Activated CD4-positive, alpha-beta T cell treated with anti-CD3 and anti-CD28 coated beads for 36 hours (primary cell): ENCODE measurements around the gene TBC1D8. TPM values are rescaled to one million over a fixed set of nuclear protein-coding genes. Genes with fewer than 3 reads are reported as not detected.

ENCODE experiments used
- ATAC-seq: fragments of 200-7000 bp; cut with Tn5 transposase; one replicate; pipeline ENCODE4 v1.10.0; 2021; ENCODE audit warnings: mild to moderate bottlenecking, moderate library complexity
- CTCF ChIA-PET: fragments of 350-600 bp; sonication (Branson Sonifier 250); formaldehyde crosslinking; loops from one replicate; lab custom pipeline; 2021; ENCODE audit warnings: antibody characterized with exemption; lab: Charles Lee
- POLR2A ChIA-PET: fragments of 350-600 bp; sonication (Branson Sonifier 250); formaldehyde crosslinking; loops from one replicate; lab custom pipeline; 2021; ENCODE audit warnings: antibody characterized with exemption, inconsistent platforms; lab: Charles Lee
- DNase-seq: peaks from one replicate; pipeline ENCODE4 v3.0.0-alpha.2; 2020
- H3K27ac Mint-ChIP-seq: one replicate; pipeline ENCODE4 v1.8.0; 2021; ENCODE audit warnings: mixed read lengths
- H3K27me3 Mint-ChIP-seq: one replicate; pipeline ENCODE4 v1.8.0; 2021; ENCODE audit warnings: mixed read lengths
- H3K36me3 Mint-ChIP-seq: one replicate; pipeline ENCODE4 v1.8.0; 2021; ENCODE audit warnings: low read depth, mixed read lengths
- H3K4me1 Mint-ChIP-seq: one replicate; pipeline ENCODE4 v1.8.0; 2021; ENCODE audit warnings: mixed read lengths
- H3K4me3 Mint-ChIP-seq: one replicate; pipeline ENCODE4 v1.8.0; 2021; ENCODE audit warnings: mild to moderate bottlenecking, moderate library complexity, mixed read lengths
- H3K9me3 Mint-ChIP-seq: one replicate; pipeline ENCODE4 v1.8.0; 2021; ENCODE audit warnings: low read depth, mixed read lengths
- intact Hi-C, 2 experiments: fragments of 100-400 bp; cut with DNase I in 1 of 2; cut with micrococcal nuclease in 1 of 2; formaldehyde crosslinking; loops; one replicate each; pipeline versions ENCODE4 v1.14.2 to v1.15.1; 2022 to 2024; cut with DNase I, micrococcal nuclease
- total RNA-seq, 2 experiments: library from RNA; stranded (reverse); gene quantifications; one replicate each; pipeline ENCODE4 v1.2.3, GENCODE V29; 2021

Gene TBC1D8
- total RNA-seq, 2 experiments from 2014 or later, result 3.3 to 3.4 TPM

- POLR2A ChIA-PET, result no interaction called here
- intact Hi-C loops, result no loop called here
- CTCF ChIA-PET, result no interaction called here
- no peak for ATAC-seq
- H3K4me1 Mint-ChIP-seq, result peaks cover 6% of the 10 kb centered on the region
- H3K36me3 Mint-ChIP-seq, result no peaks in the 10 kb centered on the region
- no peak overlapping the region for H3K27ac Mint-ChIP-seq
- H3K4me3 Mint-ChIP-seq, result no peak overlapping the region
- DNase-seq, result no peak
- H3K27me3 Mint-ChIP-seq, result no peaks in the 10 kb centered on the region
- H3K9me3 Mint-ChIP-seq, result no peaks in the 10 kb centered on the region
Observed at GRCh38 chr2:101111262-101111838, 39.8 kb downstream of the TBC1D8 start.

- H3K27me3 Mint-ChIP-seq, result no peaks in the 10 kb centered on the region
- H3K4me3 Mint-ChIP-seq, result no peak overlapping the region
- DNase-seq (no peak), ATAC-seq (no peak)
- peaks cover 6% of the 10 kb centered on the region for H3K4me1 Mint-ChIP-seq
- H3K9me3 Mint-ChIP-seq, result no peaks in the 10 kb centered on the region
- POLR2A ChIA-PET, result no interaction called here
- intact Hi-C loops, result no loop called here
- CTCF ChIA-PET, result no interaction called here
- H3K27ac Mint-ChIP-seq, result no peak overlapping the region
- no peaks in the 10 kb centered on the region for H3K36me3 Mint-ChIP-seq
Observed at GRCh38 chr2:101109451-101110118, 41.6 kb downstream of the TBC1D8 start.

GRCh38 chr2:101108357-101108756 lies 42.8 kb downstream of the TBC1D8 start:
- no peaks in the 10 kb centered on the region for H3K27me3 Mint-ChIP-seq
- ChIA-PET CTCF (no interaction called here), POLR2A (no interaction called here)
- H3K27ac Mint-ChIP-seq, result no peak overlapping the region
- ATAC-seq (no peak), DNase-seq (no peak)
- H3K4me1 Mint-ChIP-seq, result peaks cover 2% of the 10 kb centered on the region
- no peaks in the 10 kb centered on the region for H3K36me3 Mint-ChIP-seq
- no peak overlapping the region for H3K4me3 Mint-ChIP-seq
- intact Hi-C loops, result no loop called here
- H3K9me3 Mint-ChIP-seq, result no peaks in the 10 kb centered on the region

GRCh38 chr2:101107241-101107640 lies 43.9 kb downstream of the TBC1D8 start:
- H3K9me3 Mint-ChIP-seq, result peaks cover 5% of the 10 kb centered on the region
- H3K4me1 Mint-ChIP-seq, result no peaks in the 10 kb centered on the region
- intact Hi-C loops, result no loop called here

GRCh38 chr2:101106453-101107181 lies 44.6 kb downstream of the TBC1D8 start:
- intact Hi-C loops, result no loop called here
- DNase-seq, result no peak
- Mint-ChIP-seq H3K27me3 (no peaks in the 10 kb centered on the region), H3K27ac (no peak overlapping the region), H3K4me1 (no peaks in the 10 kb centered on the region), H3K36me3 (peaks cover 2% of the 10 kb centered on the region), H3K9me3 (peaks cover 5% of the 10 kb centered on the region), H3K4me3 (no peak overlapping the region)
- ChIA-PET CTCF (no interaction called here), POLR2A (no interaction called here)
- no peak for ATAC-seq

More at GRCh38 chr2:101107241-101107640, 43.9 kb downstream of the TBC1D8 start:
- H3K27me3 Mint-ChIP-seq, result no peaks in the 10 kb centered on the region
- DNase-seq (no peak), ATAC-seq (no peak)
- H3K27ac Mint-ChIP-seq, result no peak overlapping the region
- POLR2A ChIA-PET, result no interaction called here
- H3K36me3 Mint-ChIP-seq, result peaks cover 2% of the 10 kb centered on the region
- H3K4me3 Mint-ChIP-seq, result no peak overlapping the region
- CTCF ChIA-PET, result no interaction called here

- DNase-seq (no peak), ATAC-seq (no peak)
- H3K4me1 Mint-ChIP-seq, result no peaks in the 10 kb centered on the region
- intact Hi-C loops, result no loop called here
- peaks cover 2% of the 10 kb centered on the region for H3K36me3 Mint-ChIP-seq
- H3K4me3 Mint-ChIP-seq, result no peak overlapping the region
- ChIA-PET CTCF (no interaction called here), POLR2A (no interaction called here)
- H3K27ac Mint-ChIP-seq, result no peak overlapping the region
- H3K27me3 Mint-ChIP-seq, result no peaks in the 10 kb centered on the region
- peaks cover 5% of the 10 kb centered on the region for H3K9me3 Mint-ChIP-seq
Observed at GRCh38 chr2:101105654-101106053, 45.5 kb downstream of the TBC1D8 start.

GRCh38 chr2:101097638-101098037 lies 53.5 kb downstream of the TBC1D8 start:
- no peak for DNase-seq
- H3K36me3 Mint-ChIP-seq, result peaks cover 4% of the 10 kb centered on the region
- H3K4me3 Mint-ChIP-seq, result no peak overlapping the region
- ATAC-seq, result no peak
- CTCF ChIA-PET, result no interaction called here
- peaks cover 6% of the 10 kb centered on the region for H3K27me3 Mint-ChIP-seq
- H3K27ac Mint-ChIP-seq, result no peak overlapping the region
- POLR2A ChIA-PET, result no interaction called here
- no peaks in the 10 kb centered on the region for H3K4me1 Mint-ChIP-seq
- peaks cover 16% of the 10 kb centered on the region for H3K9me3 Mint-ChIP-seq
- intact Hi-C loops, result no loop called here

- Mint-ChIP-seq H3K27ac (no peak overlapping the region), H3K27me3 (peaks cover 6% of the 10 kb centered on the region), H3K4me1 (no peaks in the 10 kb centered on the region), H3K4me3 (no peak overlapping the region), H3K9me3 (peaks cover 14% of the 10 kb centered on the region), H3K36me3 (peaks cover 2% of the 10 kb centered on the region)
- CTCF ChIA-PET, result no interaction called here
- DNase-seq, result no peak
- intact Hi-C loops, result no loop called here
- POLR2A ChIA-PET, result no interaction called here
- ATAC-seq, result no peak
Observed at GRCh38 chr2:101096619-101097142, 54.5 kb downstream of the TBC1D8 start.

- intact Hi-C loops, result no loop called here
- peaks cover 3% of the 10 kb centered on the region for H3K4me1 Mint-ChIP-seq
- H3K27me3 Mint-ChIP-seq, result peaks cover 6% of the 10 kb centered on the region
- DNase-seq, result no peak
- CTCF ChIA-PET, result no interaction called here
- H3K9me3 Mint-ChIP-seq, result peaks cover 9% of the 10 kb centered on the region
- no peak overlapping the region for H3K27ac Mint-ChIP-seq
- no peak for ATAC-seq
- no peak overlapping the region for H3K4me3 Mint-ChIP-seq
- POLR2A ChIA-PET, result no interaction called here
- peaks cover 2% of the 10 kb centered on the region for H3K36me3 Mint-ChIP-seq
Observed at GRCh38 chr2:101094351-101094750, 56.8 kb downstream of the TBC1D8 start.

GRCh38 chr2:101089942-101090799 lies 61.0 kb downstream of the TBC1D8 start:
- DNase-seq (no peak), ATAC-seq (no peak)
- Mint-ChIP-seq H3K4me1 (peaks cover 9% of the 10 kb centered on the region), H3K9me3 (no peaks in the 10 kb centered on the region), H3K27me3 (no peaks in the 10 kb centered on the region), H3K36me3 (no peaks in the 10 kb centered on the region), H3K27ac (no peak overlapping the region), H3K4me3 (no peak overlapping the region)
- intact Hi-C loops, result no loop called here
- ChIA-PET POLR2A (no interaction called here), CTCF (no interaction called here)

GRCh38 chr2:101089419-101089818 lies 61.8 kb downstream of the TBC1D8 start:
- DNase-seq, result no peak
- POLR2A ChIA-PET, result no interaction called here
- no peaks in the 10 kb centered on the region for H3K9me3 Mint-ChIP-seq

More at GRCh38 chr2:101089419-101089818, 61.8 kb downstream of the TBC1D8 start:
- H3K27ac Mint-ChIP-seq, result no peak overlapping the region
- no peak overlapping the region for H3K4me3 Mint-ChIP-seq
- H3K4me1 Mint-ChIP-seq, result peaks cover 9% of the 10 kb centered on the region
- no peaks in the 10 kb centered on the region for H3K36me3 Mint-ChIP-seq
- H3K27me3 Mint-ChIP-seq, result no peaks in the 10 kb centered on the region
- ATAC-seq, result peak; percentile 47
- CTCF ChIA-PET, result no interaction called here
- intact Hi-C loops, result no loop called here
